DOHH2 (cell line): ENCODE measurements around the gene ZSWIM1.

Experiments
- H3F3A ChIP-seq: fragments of 200-600 bp; sonication (generic), shearing (Covaris generic); 2 replicates; pipeline ENCODE4 v1.6.0; 2016; ENCODE audit warnings: antibody characterized with exemption, mild to moderate bottlenecking; ENCODE audit not compliant: control insufficient read depth, insufficient read depth
- H3K27ac ChIP-seq: fragments of 200-600 bp; sonication (generic); 2 replicates; pipeline ENCODE4 v1.5.1; 2014; ENCODE audit warnings: low read depth, mild to moderate bottlenecking, low read length, moderate library complexity
- H3K27me3 ChIP-seq: fragments of 200-600 bp; sonication (generic); 2 replicates; pipeline ENCODE4 v1.6.1; 2014; ENCODE audit warnings: mild to moderate bottlenecking, low read length, mixed read lengths; ENCODE audit not compliant: control insufficient read depth
- H3K36me3 ChIP-seq: fragments of 200-600 bp; sonication (generic); 2 replicates; pipeline ENCODE4 v1.6.1; 2014; ENCODE audit warnings: mild to moderate bottlenecking, low read length, moderate library complexity, mixed read lengths; ENCODE audit not compliant: control insufficient read depth
- H3K4me1 ChIP-seq: fragments of 200-600 bp; sonication (generic); 2 replicates; pipeline ENCODE4 v1.6.1; 2014; ENCODE audit warnings: mild to moderate bottlenecking, low read length, mixed read lengths; ENCODE audit not compliant: control insufficient read depth
- H3K4me2 ChIP-seq: fragments of 200-600 bp; sonication (generic); 2 replicates; pipeline ENCODE4 v1.6.0; 2014; ENCODE audit warnings: mild to moderate bottlenecking, low read length, moderate library complexity
- H3K4me3 ChIP-seq: fragments of 200-600 bp; sonication (generic); 2 replicates; pipeline ENCODE4 v1.5.1; 2014; ENCODE audit warnings: mild to moderate bottlenecking, low read length, mixed read lengths
- H3K79me2 ChIP-seq: fragments of 200-600 bp; sonication (generic); 2 replicates; pipeline ENCODE4 v1.6.1; 2014; ENCODE audit warnings: mild to moderate bottlenecking, low read length, mixed read lengths; ENCODE audit not compliant: control insufficient read depth
- H3K9me2 ChIP-seq: fragments of 200-600 bp; sonication (generic); replicated peaks from 2 replicates; pipeline ENCODE4 v1.6.1; 2014; ENCODE audit warnings: mild to moderate bottlenecking, low read length, mixed read lengths; ENCODE audit not compliant: control insufficient read depth
- H3K9me3 ChIP-seq: fragments of 200-600 bp; sonication (generic); 2 replicates; pipeline ENCODE4 v1.6.1; 2014; ENCODE audit warnings: antibody characterized with exemption, low read length, mixed read lengths; ENCODE audit not compliant: control insufficient read depth, insufficient read depth
- H4K20me1 ChIP-seq: fragments of 200-600 bp; sonication (generic); 2 replicates; pipeline ENCODE4 v1.6.0; 2014; ENCODE audit warnings: low read depth, mild to moderate bottlenecking, antibody characterized with exemption, low read length, moderate library complexity; ENCODE audit not compliant: control insufficient read depth, insufficient read depth
- EZH2phosphoT487 ChIP-seq: fragments of 200-600 bp; sonication (generic); IDR thresholded peaks from 2 replicates; pipeline ENCODE4 v1.6.1; 2017; ENCODE audit warnings: borderline replicate concordance, mild to moderate bottlenecking, antibody characterized with exemption, low read length, moderate library complexity, mixed read lengths
- TF ChIP-seq, protein P1 (sequence below): fragments of 200-600 bp; sonication (generic); IDR thresholded peaks from one replicate; pipeline ENCODE4 v1.5.1; 2014; ENCODE audit warnings: antibody characterized with exemption, mild to moderate bottlenecking, low read depth, low read length; ENCODE audit not compliant: poor library complexity, severe bottlenecking

ZSWIM1 gene

DNA sequence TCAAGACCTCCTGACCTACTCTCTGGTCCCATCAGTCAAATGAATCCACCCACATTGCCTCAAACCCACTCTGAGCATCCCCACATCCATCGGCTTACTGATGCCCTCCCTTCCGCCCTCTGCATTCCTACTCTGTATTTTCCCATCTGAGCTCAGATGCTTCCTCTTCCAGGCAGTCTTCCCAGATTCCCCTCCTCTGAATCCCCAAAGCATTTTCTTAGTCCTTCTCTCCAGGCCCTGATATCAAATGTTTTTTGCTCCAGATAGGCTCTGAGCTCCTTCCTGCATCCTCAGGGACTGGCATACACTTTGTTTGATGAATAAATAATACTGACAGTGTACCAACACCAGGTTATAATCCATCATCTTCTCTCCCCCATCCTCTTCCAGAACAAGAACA, 27.1 kb downstream of the ZSWIM1 start:
- Histone ChIP-seq H3K4me1 (peaks cover 16% of the 10 kb centered on the region), H3K79me2 (no peaks in the 10 kb centered on the region), H3F3A (no peaks in the 10 kb centered on the region), H3K9me2 (no peaks in the 10 kb centered on the region), H3K4me2 (no peak overlapping the region), H3K36me3 (no peaks in the 10 kb centered on the region), H3K4me3 (no peak overlapping the region), H3K27ac (no peak overlapping the region), H3K9me3 (no peaks in the 10 kb centered on the region), H3K27me3 (peaks cover 12% of the 10 kb centered on the region), H4K20me1 (no peaks in the 10 kb centered on the region)
- TF ChIP-seq, protein P1, sequence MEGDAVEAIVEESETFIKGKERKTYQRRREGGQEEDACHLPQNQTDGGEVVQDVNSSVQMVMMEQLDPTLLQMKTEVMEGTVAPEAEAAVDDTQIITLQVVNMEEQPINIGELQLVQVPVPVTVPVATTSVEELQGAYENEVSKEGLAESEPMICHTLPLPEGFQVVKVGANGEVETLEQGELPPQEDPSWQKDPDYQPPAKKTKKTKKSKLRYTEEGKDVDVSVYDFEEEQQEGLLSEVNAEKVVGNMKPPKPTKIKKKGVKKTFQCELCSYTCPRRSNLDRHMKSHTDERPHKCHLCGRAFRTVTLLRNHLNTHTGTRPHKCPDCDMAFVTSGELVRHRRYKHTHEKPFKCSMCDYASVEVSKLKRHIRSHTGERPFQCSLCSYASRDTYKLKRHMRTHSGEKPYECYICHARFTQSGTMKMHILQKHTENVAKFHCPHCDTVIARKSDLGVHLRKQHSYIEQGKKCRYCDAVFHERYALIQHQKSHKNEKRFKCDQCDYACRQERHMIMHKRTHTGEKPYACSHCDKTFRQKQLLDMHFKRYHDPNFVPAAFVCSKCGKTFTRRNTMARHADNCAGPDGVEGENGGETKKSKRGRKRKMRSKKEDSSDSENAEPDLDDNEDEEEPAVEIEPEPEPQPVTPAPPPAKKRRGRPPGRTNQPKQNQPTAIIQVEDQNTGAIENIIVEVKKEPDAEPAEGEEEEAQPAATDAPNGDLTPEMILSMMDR: no peak
- no peak for TF ChIP-seq EZH2phosphoT487

DNA sequence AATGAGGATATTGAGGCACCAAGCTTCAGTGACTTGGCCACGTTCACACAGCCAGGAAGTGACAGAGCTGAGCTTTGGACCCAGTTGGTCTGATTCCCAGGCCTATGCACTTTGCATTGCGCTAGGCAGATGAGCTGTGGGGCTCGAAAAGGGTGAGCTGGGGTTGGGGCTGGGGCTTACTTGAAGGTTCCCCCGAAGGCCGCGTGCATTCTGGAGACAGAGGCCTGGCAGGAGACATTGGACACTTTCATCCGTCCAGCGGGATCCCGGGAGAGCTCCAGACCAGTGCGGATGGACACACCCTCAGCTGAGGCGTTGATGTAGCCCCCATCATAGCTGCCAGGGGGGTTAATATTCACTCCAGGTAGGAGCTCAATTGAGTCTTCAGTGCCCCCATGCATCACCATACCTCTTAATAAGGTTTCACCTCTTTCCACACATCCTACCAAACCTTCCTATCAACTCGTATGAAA, 28.3 kb downstream of the ZSWIM1 start:
- H4K20me1 ChIP-seq: no peaks in the 10 kb centered on the region
- no peak overlapping the region for H3K4me2 ChIP-seq
- H3K36me3 ChIP-seq: no peaks in the 10 kb centered on the region
- H3F3A ChIP-seq: no peaks in the 10 kb centered on the region
- peaks cover 14% of the 10 kb centered on the region for H3K4me1 ChIP-seq
- H3K79me2 ChIP-seq: no peaks in the 10 kb centered on the region
- H3K4me3 ChIP-seq: no peak overlapping the region
- H3K27ac ChIP-seq: no peak overlapping the region
- peaks cover 15% of the 10 kb centered on the region for H3K27me3 ChIP-seq
- no peaks in the 10 kb centered on the region for H3K9me2 ChIP-seq
- H3K9me3 ChIP-seq: no peaks in the 10 kb centered on the region
- TF ChIP-seq, protein P1: no peak
- no peak for TF ChIP-seq EZH2phosphoT487

DNA sequence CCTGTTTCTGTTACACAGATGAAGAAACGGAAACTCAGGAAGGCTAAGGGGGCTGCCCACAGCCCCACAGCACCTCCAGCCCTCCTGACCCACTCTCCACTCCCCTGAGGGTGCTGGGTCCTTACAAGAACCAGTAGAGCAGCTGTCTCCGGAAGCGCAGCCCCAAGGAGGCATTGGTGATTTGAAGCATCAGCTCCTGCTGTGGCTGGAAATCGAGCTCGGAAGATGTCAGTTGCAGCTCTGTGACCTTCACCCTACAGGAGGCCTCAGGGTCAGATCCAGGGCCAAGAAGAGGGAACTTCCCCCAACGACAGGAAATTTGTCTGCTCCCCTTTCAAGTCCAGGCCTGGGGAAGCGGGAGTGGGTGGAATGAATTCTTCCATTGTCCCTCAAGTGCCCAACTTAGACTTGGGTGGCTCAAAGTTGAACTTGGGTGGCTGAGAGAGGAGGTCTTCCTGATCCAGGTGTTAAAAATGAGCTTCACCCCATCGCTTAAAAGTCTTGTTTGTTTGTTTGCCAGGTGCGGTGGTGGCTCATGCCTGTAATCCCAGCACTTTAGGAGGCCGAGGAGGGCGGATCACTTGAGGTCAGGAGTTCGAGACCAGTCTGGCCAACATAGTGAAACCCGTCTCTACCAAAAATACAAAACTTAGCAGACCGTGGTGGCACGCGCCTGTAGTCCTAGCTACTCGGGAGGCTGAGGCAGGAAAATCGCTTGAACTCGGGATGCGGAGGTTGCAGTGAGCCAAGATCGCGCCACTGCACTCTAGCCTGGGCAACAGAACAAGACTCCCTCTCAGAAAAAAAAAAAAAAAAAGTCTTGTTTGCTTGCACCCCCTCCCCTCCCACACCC, 29.0 kb downstream of the ZSWIM1 start:
- Histone ChIP-seq H4K20me1 (no peaks in the 10 kb centered on the region), H3K4me3 (peak overlapping the region; percentile 27; the same call in 1 of the 2 replicates), H3K27ac (no peak overlapping the region), H3K9me2 (no peaks in the 10 kb centered on the region), H3K27me3 (peaks cover 20% of the 10 kb centered on the region), H3K4me1 (peaks cover 14% of the 10 kb centered on the region), H3F3A (no peaks in the 10 kb centered on the region), H3K79me2 (no peaks in the 10 kb centered on the region), H3K36me3 (no peaks in the 10 kb centered on the region), H3K9me3 (no peaks in the 10 kb centered on the region), H3K4me2 (peak overlapping the region; percentile 43)
- TF ChIP-seq, protein P1: no peak
- TF ChIP-seq EZH2phosphoT487: no peak
